Hepatocyte (in vitro differentiated cells): Measurements from ENCODE around the gene PPP2R2B. TPM values are rescaled to one million over a fixed set of nuclear protein-coding genes. Genes with fewer than 3 reads are reported as not detected.

Experiments used
- DNase-seq: peaks from one replicate; pipeline ENCODE4 v3.0.0-alpha.2; 2016; ENCODE audit warnings: low spot score
- H2AFZ ChIP-seq: fragments of 200-600 bp; sonication (generic); 2 replicates; pipeline ENCODE4 v1.6.0; 2016; ENCODE audit warnings: antibody characterized with exemption, mild to moderate bottlenecking
- H3K27ac ChIP-seq: fragments of 200-600 bp; sonication (generic); 2 replicates; pipeline ENCODE4 v1.5.1; 2016; ENCODE audit warnings: mild to moderate bottlenecking
- H3K27me3 ChIP-seq: fragments of 200-600 bp; sonication (generic); 2 replicates; pipeline ENCODE4 v1.6.1; 2016
- H3K36me3 ChIP-seq: fragments of 200-600 bp; sonication (generic); replicated peaks from 2 replicates; pipeline ENCODE4 v1.5.1; 2016; ENCODE audit warnings: low read depth; ENCODE audit not compliant: insufficient read depth
- H3K4me1 ChIP-seq: fragments of 200-600 bp; sonication (generic); 2 replicates; pipeline ENCODE4 v1.5.1; 2016; ENCODE audit warnings: mild to moderate bottlenecking, moderate library complexity; ENCODE audit not compliant: insufficient read depth
- H3K4me2 ChIP-seq: fragments of 200-600 bp; sonication (generic); 2 replicates; pipeline ENCODE4 v1.6.0; 2016
- H3K4me3 ChIP-seq: fragments of 200-600 bp; sonication (generic); 2 replicates; pipeline ENCODE4 v1.5.1; 2016; ENCODE audit warnings: mild to moderate bottlenecking
- H3K79me2 ChIP-seq: fragments of 200-600 bp; sonication (generic); 2 replicates; pipeline ENCODE4 v1.6.0; 2017; ENCODE audit warnings: mild to moderate bottlenecking
- H3K9me2 ChIP-seq: fragments of 200-600 bp; sonication (generic); replicated peaks from 2 replicates; pipeline ENCODE4 v1.6.0; 2017; ENCODE audit warnings: mild to moderate bottlenecking; ENCODE audit not compliant: insufficient read depth
- H3K9me3 ChIP-seq: fragments of 200-600 bp; sonication (generic); 2 replicates; pipeline ENCODE4 v1.5.1; 2016; ENCODE audit warnings: low read depth, mild to moderate bottlenecking
- H4K20me1 ChIP-seq: fragments of 200-600 bp; sonication (generic); 2 replicates; pipeline ENCODE4 v1.6.0; 2016; ENCODE audit warnings: mild to moderate bottlenecking; ENCODE audit not compliant: insufficient read depth, poor library complexity, severe bottlenecking
- EZH2 ChIP-seq: fragments of 200-600 bp; sonication (generic); IDR thresholded peaks from 2 replicates; pipeline ENCODE4 v1.6.1; 2016; ENCODE audit warnings: antibody characterized with exemption, mild to moderate bottlenecking, borderline replicate concordance
- EZH2phosphoT487 ChIP-seq: fragments of 200-600 bp; sonication (generic); IDR thresholded peaks from one replicate; pipeline ENCODE4 v1.6.1; 2018; ENCODE audit warnings: antibody characterized with exemption, mild to moderate bottlenecking, low read depth, moderate library complexity; ENCODE audit not compliant: unreplicated experiment, severe bottlenecking
- WGBS: methylation state at CpG from one replicate; pipeline ENCODE4 v1.1.6; 2016; ENCODE audit warnings: low lambda C conversion rate; ENCODE audit errors: missing lambda C conversion rate; 5-methylcytosine and 5-hydroxymethylcytosine counted together
- polyA plus RNA-seq: library from polyadenylated mRNA; unstranded; fragments of >200 nt; fragmentation: Nextera tagmentation; extraction: Ambion mirVana; gene quantifications from 2 replicates; pipeline ENCODE4 v1.2.1, GENCODE V29; 2016
- total RNA-seq: library from RNA; depleted of rRNA; stranded (reverse); fragments of >200 nt; gene quantifications from 2 replicates; pipeline ENCODE4 v1.2.3, GENCODE V29; 2014
- TF ChIP-seq, protein P1 (sequence below): fragments of 200-600 bp; sonication (generic); IDR thresholded peaks from 2 replicates; pipeline ENCODE4 v1.5.1; 2016; ENCODE audit warnings: antibody characterized with exemption, mild to moderate bottlenecking; ENCODE audit not compliant: poor library complexity

PPP2R2B gene
- total and polyA plus RNA-seq, 2 experiments from 2014 or later, result 2.3 to 3.2 TPM

DNA sequence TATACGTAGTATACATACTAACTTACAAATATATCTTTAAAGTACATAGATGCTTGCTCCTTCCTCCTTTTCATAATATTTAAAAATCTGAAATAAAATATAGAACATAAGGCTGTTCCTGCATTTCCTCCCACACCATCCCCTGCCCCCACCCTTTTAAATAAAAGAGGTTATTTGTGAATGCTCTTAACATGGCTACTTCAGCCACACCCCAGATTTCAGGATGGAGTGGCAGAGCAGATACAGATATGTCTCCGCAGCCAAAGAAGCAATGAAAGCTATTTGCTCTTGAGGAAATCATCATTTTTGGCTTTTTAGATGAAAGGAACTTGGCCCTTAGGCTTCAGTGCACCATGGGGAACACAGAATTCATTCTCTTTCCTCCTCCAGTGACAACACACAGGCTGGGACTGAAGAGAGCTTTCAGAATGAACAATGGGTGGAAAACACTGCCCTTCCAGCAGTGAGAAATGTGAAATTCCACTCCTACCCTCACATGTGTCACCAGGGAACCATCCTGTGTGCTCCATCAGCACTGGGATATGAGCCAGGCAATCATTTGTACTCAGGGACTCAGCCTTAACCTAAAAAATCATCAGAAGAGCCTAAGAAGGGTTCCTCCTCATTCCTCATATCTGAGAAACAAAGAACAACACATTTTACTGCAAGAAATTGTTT, 134.3 kb downstream of the PPP2R2B start:
- H4K20me1 ChIP-seq, result no peaks in the 10 kb centered on the region
- H3K9me3 ChIP-seq, result no peaks in the 10 kb centered on the region
- WGBS, result 86% methylated on average over 2 of the region's 2 CpGs
- no peak for TF ChIP-seq EZH2phosphoT487
- no peak for TF ChIP-seq EZH2
- TF ChIP-seq, protein P1, sequence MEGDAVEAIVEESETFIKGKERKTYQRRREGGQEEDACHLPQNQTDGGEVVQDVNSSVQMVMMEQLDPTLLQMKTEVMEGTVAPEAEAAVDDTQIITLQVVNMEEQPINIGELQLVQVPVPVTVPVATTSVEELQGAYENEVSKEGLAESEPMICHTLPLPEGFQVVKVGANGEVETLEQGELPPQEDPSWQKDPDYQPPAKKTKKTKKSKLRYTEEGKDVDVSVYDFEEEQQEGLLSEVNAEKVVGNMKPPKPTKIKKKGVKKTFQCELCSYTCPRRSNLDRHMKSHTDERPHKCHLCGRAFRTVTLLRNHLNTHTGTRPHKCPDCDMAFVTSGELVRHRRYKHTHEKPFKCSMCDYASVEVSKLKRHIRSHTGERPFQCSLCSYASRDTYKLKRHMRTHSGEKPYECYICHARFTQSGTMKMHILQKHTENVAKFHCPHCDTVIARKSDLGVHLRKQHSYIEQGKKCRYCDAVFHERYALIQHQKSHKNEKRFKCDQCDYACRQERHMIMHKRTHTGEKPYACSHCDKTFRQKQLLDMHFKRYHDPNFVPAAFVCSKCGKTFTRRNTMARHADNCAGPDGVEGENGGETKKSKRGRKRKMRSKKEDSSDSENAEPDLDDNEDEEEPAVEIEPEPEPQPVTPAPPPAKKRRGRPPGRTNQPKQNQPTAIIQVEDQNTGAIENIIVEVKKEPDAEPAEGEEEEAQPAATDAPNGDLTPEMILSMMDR, result no peak
- H3K79me2 ChIP-seq, result no peaks in the 10 kb centered on the region
- peaks cover 3% of the 10 kb centered on the region for H3K27me3 ChIP-seq
- H3K36me3 ChIP-seq, result no peaks in the 10 kb centered on the region
- no peak overlapping the region for H2AFZ ChIP-seq
- DNase-seq, result no peak
- no peak overlapping the region for H3K4me2 ChIP-seq
- H3K4me1 ChIP-seq, result no peaks in the 10 kb centered on the region
- no peaks in the 10 kb centered on the region for H3K9me2 ChIP-seq
- H3K27ac ChIP-seq, result no peak overlapping the region
- no peak overlapping the region for H3K4me3 ChIP-seq

DNA sequence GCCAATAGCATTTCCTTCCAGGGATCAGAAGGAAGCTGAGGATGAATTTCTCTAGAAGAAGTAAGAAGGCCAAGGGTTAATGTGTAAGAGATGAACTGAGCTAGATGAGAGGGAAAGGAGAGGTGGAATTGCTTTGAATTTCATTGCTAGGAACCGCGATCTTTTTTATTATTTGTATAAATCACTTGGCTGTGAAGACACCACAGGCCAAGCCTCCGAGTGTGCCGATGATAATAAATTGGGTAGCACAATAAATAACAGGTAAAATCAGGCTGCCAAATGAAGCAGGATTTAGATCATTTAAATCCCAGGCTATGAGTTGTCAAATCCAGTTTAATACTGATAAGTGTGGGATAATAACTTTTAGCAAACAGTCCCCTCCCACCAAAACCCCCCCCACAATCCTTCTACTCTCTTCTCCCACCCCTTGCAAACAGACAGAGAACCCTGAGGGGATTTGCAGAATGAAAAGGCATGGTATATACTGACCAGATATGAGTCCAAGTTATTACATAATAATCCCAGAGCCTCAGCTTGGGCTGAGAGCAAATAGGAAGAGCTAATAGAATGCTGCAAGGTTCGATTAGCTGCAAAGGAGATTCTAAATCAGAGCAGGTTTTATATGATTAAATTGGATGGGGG, 143.5 kb downstream of the PPP2R2B start:
- H3K79me2 ChIP-seq, result no peaks in the 10 kb centered on the region
- H3K4me1 ChIP-seq, result peaks cover 4% of the 10 kb centered on the region
- H3K9me2 ChIP-seq, result no peaks in the 10 kb centered on the region
- no peak overlapping the region for H2AFZ ChIP-seq
- H3K9me3 ChIP-seq, result no peaks in the 10 kb centered on the region
- H3K4me2 ChIP-seq, result no peak overlapping the region
- WGBS, result 81% methylated on average over 5 of the region's 5 CpGs
- H4K20me1 ChIP-seq, result no peaks in the 10 kb centered on the region
- no peak overlapping the region for H3K27ac ChIP-seq
- DNase-seq, result no peak
- H3K27me3 ChIP-seq, result no peaks in the 10 kb centered on the region
- TF ChIP-seq EZH2, result no peak
- TF ChIP-seq, protein P1, result no peak
- no peak overlapping the region for H3K4me3 ChIP-seq
- no peaks in the 10 kb centered on the region for H3K36me3 ChIP-seq

DNA sequence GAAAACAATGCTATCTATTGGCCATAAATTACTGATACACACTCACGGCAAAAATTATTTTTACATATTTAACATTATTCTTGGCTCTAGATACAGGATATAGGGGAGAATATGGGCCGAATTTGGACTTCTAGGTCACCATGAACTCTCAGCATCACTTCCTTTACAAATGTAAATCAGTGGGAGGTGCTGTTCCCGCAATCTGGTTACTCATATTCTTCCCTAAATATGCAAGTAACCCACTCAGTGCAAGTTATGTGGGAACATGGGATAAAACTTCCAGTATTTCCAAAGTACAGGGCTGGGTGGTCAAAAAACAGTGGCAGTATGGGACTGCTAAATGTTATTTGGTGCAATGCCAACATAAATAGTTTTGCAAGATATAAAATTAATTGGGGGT, 145.6 kb downstream of the PPP2R2B start:
- Histone ChIP-seq H3K4me2 (no peak overlapping the region), H3K27me3 (no peaks in the 10 kb centered on the region), H3K9me3 (peaks cover 7% of the 10 kb centered on the region), H3K4me1 (peaks cover 4% of the 10 kb centered on the region), H3K4me3 (no peak overlapping the region), H4K20me1 (no peaks in the 10 kb centered on the region), H2AFZ (no peak overlapping the region), H3K27ac (no peak overlapping the region), H3K9me2 (no peaks in the 10 kb centered on the region), H3K36me3 (no peaks in the 10 kb centered on the region), H3K79me2 (no peaks in the 10 kb centered on the region)
- no peak for TF ChIP-seq EZH2phosphoT487
- no peak for TF ChIP-seq EZH2
- TF ChIP-seq, protein P1, result no peak
- DNase-seq, result no peak
- WGBS, result 93% methylated on average over 3 of the region's 3 CpGs
